Fibroblast of skin of right biceps (primary cell): ENCODE measurements around the gene UGT2B7.
A peak's percentile ranks its signal among the peaks of the same experiment; 100 is the strongest.
"Not testable (repeated sequence)": the region's sequence is repeated elsewhere in the genome, so short reads cannot be mapped to it uniquely, and the experiment has no call there.

Experiments
- DNase-seq: peaks from one replicate; pipeline ENCODE4 v3.0.0-alpha.2; 2013

Gene UGT2B7

DNA sequence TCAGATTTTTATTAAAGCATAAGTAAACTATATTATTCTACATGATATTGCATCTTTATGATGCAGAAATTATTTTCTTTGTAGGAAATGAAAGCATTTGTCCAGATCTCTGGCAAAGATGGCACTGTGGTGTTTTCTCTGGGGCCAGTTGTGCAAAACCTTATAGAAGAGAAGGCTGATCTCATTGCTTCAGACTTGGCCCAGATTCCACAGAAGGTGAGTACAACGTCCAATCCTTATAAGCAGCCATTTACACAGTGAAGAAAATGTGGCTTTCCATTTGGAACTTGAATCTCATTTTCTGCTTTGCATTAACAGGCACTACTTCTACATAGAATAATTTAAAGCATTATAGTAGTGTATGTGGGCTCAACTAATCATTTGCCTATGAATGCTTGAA is 6.9 kb upstream of the UGT2B7 start:
- no peak for DNase-seq

GRCh38 chr4:69092190-69092589 is 4.1 kb upstream of the UGT2B7 start:
- peak; percentile 48 for DNase-seq

- no peak for DNase-seq
Measured at GRCh38 chr4:69092980-69093568, 3.2 kb upstream of the UGT2B7 start.

- no peak for DNase-seq
Measured at GRCh38 chr4:69093681-69094080, 2.6 kb upstream of the UGT2B7 start.

- peak; percentile 44 for DNase-seq
Measured at GRCh38 chr4:69095301-69095731, 958 bp upstream of the UGT2B7 start.

GRCh38 chr4:69096810-69097209 is 536 bp downstream of the UGT2B7 start:
- DNase-seq, result no peak

DNA sequence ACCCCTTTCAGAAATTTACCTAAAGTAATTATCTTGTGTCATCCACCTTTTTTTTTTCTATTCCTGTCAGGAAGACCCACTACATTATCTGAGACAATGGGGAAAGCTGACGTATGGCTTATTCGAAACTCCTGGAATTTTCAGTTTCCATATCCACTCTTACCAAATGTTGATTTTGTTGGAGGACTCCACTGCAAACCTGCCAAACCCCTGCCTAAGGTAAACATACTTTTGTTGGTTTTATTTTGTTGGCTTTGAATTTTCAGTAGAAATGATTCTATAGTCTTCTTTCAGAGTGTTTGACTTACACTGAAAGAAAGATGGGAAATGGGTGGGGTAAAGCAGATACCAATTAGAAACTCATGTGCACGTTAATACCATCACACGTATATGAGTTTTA is 2.2 kb downstream of the UGT2B7 start:
- no peak for DNase-seq

- DNase-seq, result no peak
Measured at GRCh38 chr4:69099910-69100309, 3.6 kb downstream of the UGT2B7 start.

DNA sequence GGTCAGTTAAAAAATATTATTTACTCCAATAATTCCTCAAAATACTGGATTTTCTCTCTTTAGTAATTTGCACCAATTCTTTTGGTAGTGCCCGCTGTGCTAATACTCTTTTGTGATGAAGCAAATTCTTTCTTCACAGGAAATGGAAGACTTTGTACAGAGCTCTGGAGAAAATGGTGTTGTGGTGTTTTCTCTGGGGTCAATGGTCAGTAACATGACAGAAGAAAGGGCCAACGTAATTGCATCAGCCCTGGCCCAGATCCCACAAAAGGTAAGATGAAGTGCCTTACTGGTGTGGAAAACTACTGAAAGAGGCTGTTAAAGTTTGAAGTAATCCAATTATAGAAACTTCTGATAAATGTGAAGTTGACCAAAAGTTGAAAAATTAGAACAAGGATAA is 6.4 kb downstream of the UGT2B7 start:
- DNase-seq, result not testable (repeated sequence)

DNA sequence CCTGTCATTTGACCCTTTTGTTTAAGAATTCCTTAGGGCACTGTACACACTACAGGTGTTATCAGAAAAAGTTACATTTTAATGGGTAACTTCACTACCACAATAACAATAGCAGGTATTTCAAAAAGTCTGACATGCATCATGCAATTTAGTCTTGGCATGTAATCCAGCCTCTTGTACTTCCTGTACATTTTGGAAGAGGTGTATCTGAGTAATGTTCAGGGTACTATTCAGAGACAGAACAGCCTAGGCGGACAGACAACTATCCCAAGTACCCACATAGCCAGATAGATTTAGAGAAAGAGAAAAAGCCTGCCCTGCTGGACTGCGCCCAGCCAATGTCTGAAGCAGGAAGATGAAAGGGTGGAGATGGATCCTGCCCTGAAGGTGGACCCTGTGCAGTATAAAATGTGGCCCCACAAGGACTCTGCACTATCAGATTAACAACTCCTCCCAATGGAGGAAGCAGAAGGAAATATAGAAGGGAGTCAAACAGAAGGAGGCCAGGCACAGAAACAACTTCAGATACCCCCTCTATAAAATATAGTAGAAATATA is 8.5 kb downstream of the UGT2B7 start:
- DNase-seq, result no peak

- not testable (repeated sequence) for DNase-seq
Measured at GRCh38 chr4:69115151-69115850, 19.0 kb downstream of the UGT2B7 start.

DNA sequence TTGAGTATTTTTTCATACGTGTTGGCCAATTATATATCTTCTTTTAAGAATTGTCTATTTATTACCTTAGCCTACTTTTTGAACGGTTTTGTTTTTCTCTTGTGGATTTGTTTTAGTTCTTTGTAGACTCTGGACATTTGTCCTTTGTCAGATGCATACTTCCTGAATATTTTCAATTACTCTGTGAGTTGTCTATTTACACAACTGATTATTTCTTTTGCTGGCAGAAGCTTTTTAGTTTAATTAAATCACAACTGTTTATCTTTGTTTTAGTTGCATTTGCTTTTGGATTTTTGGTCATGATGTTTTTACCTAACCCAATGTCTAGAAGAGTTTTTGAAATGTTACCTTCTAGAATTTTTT is 19.6 kb downstream of the UGT2B7 start:
- no peak for DNase-seq

- DNase-seq, result no peak
Measured at GRCh38 chr4:69116645-69117321, 20.5 kb downstream of the UGT2B7 start.

- DNase-seq, result no peak
Measured at GRCh38 chr4:69120870-69121269, 24.6 kb downstream of the UGT2B7 start.

DNA sequence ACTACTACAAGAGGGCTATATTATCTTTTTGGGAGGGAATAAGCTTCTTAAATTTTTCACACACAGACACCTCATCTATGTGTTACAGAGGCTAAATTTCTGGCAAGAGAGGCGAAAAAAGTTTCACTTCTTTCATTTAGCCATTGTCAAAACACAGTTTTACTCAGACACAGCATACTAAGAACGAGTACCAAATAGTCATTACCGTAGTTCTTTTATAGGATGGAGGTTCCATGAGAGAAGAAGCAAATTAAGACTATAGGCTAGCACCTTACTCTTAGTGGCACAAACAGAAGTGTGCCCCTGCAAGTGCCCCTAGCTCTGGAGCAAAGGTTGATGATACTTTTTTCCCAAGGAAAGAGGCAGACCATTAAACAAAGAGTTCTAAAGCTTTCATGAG is 26.2 kb downstream of the UGT2B7 start:
- DNase-seq, result no peak

DNA sequence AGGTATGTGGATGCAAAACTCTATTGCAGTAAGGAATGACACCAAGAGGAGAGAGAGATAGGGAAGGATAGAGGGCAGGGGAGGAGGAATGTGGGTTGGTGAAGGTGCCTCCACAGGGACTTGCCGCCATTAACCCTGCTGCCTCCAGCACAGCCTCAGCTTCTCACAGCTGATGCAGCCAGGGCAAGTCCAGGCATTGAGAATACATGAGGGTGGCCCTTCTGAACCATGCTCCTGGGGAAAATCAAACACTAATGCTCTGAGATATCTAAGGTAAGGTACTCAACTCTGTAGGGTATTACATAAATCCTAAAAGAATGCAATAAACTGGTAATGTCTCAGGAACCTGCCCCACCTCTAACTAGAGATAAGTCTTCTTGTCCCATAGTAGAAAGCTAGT is 28.7 kb downstream of the UGT2B7 start:
- no peak for DNase-seq

DNA sequence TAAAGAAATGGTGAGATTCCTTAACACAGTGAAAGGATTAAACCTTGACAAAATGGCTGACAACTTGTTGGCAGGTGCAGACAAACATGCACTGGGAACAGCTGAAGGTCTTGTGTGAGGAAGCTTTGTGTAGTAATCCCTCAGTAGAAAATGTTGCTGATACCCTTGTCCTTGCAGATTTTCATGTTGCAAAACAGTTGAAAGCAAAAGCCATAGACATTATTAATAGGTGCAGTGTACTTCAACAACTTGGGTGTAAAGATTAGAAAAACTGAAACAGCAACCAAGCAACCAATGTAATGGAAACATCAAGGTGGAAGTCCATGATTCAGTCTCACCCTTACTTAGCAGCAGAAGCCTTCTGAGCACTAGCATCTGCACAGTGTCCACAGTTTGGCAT is 29.8 kb downstream of the UGT2B7 start:
- no peak for DNase-seq

DNA sequence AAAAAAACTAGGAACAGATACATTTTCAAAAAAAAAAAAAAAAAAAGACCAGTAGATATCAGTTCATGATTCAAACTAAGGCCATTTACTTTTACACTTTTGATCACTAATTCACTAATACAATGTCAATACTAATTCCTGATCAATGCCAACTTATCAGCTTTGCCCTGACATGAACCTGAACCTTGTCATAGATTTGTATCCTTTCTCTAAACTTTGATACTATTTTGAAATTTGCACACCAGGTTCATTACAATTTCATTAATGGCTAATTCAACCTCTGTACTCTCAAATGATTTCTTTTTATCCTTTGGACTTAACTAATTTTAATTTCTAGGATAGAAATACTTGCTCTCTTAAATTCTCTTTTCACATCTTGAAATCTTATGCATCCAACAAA is 37.7 kb downstream of the UGT2B7 start:
- no peak for DNase-seq

GRCh38 chr4:69134471-69134870 is 38.2 kb downstream of the UGT2B7 start:
- no peak for DNase-seq

- DNase-seq, result no peak
Measured at GRCh38 chr4:69141320-69141719, 45.0 kb downstream of the UGT2B7 start.

DNA sequence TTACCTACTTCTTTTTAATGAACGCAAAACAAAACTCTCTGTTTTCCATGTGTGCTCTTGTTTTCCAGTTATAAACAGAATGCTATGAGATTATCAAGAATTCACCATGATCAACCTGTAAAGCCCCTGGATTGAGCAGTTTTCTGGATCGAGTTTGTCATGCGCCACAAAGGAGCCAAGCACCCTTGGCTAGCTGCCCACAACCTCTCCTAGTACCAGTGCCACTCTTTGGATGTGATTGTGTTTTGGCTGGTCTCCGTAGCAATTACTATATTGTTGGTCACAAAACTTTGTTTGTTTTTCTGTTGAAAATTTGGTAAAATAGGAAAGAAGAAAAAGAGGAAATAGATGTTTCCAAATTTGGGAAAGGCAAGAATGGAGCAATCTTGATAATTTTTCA is 51.1 kb downstream of the UGT2B7 start:
- DNase-seq, result no peak

GRCh38 chr4:69154021-69154420 is 57.7 kb downstream of the UGT2B7 start:
- no peak for DNase-seq

- DNase-seq, result no peak
Measured at GRCh38 chr4:69156913-69157312, 60.6 kb downstream of the UGT2B7 start.
